ENCODE measurements around the gene EBF3. TPM values are rescaled to one million over a fixed set of nuclear protein-coding genes. Genes with fewer than 3 reads are reported as not detected.
A peak's percentile ranks its signal among the peaks of the same experiment; 100 is the strongest.

Gene EBF3
- total RNA-seq, 1 donor from 2014 or later = 0.53 TPM

DNA sequence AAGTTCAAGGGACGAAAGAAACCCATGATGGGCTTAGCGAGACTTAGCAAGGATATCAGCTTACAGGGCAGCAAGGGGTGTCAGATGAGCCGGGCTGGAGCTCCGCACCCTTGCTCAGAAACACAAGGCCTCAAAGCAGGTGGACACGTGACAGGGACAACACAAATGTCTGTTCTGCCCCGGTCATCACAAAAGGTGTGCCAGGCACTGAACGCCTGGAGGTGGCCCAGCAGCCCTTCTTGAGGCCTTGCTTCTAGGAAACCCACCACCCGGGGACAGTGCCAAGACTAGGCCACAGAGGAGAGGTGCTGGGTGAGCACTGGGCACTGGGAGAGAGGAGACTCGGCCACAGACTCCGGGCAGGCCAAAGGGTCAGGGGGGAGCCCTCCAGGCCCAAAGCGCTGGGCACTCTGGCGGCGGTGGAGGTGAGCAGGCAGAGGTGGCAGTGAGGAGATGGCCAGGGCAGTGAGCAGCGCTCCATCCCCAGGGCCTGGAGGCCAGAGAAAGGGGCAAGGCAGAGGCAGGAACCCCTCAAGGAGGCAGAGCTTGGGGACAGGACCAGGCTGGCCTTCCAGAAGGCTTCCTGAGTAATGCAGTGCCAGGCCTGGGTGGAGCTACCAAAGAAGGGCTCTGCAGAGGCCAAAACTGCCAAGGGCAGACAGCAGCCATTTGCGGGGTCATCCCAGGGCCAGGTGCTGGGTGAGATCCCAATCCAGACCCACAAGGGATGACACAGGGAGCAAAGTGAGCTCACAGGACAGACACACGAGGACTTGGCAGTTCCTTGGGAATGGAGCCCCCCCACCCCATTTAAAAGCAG is 22.7 kb downstream of the EBF3 start:
- peaks cover 20% of the 10 kb centered on the region for H3K27me3 ChIP-seq (ENCODE audit: low read depth)
- no peak for TF ChIP-seq CTCF (IDR thresholded peaks at IDR 0.05)
- H3K36me3 ChIP-seq = no peaks in the 10 kb centered on the region
- DNase-seq = no peak
- H3K9me3 ChIP-seq = no peaks in the 10 kb centered on the region
- H3K4me3 ChIP-seq = no peak overlapping the region
- no peak overlapping the region for H3K27ac ChIP-seq
- ATAC-seq = peak in 1 of 2 donors; percentile 9
- intact Hi-C loops (cut with DNase I) = no loop called here
- H3K4me1 ChIP-seq = no peaks in the 10 kb centered on the region

DNA sequence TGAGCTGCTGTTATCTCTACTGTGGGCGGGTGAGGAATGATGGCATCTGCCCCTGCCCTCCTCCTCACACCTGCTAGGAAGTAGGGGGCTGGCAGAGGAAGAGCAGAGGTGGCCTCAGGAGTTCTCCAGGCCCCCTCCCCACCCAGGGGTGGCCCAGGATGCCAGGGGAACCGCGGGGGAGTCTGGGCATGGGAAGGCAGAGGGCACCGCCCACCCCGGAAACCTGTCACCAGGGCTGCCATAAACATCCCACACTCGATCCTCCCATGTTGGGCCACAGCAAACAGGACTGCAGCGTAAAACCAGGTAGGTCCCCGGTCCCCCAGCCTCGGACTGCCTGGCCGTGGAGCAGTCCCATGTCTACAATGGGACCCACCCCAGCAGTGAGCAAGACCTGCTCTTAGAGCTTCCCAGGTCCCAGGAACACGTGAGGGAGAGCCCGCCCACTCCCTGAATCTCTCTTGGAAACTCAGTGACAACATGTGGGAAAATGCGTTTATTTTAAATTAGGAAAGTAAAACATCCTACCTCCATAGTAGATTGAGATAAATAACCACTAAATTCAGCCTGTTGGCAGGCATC is 23.4 kb downstream of the EBF3 start:
- TF ChIP-seq CTCF (IDR thresholded peaks at IDR 0.05) = no peak
- intact Hi-C loops (cut with DNase I) = no loop called here
- ATAC-seq (no peak), DNase-seq (no peak)
- no peaks in the 10 kb centered on the region for H3K36me3 ChIP-seq
- H3K9me3 ChIP-seq = no peaks in the 10 kb centered on the region
- no peak overlapping the region for H3K4me3 ChIP-seq
- no peak overlapping the region for H3K27ac ChIP-seq
- peaks cover 16% of the 10 kb centered on the region for H3K27me3 ChIP-seq (ENCODE audit: low read depth)
- H3K4me1 ChIP-seq = no peaks in the 10 kb centered on the region

DNA sequence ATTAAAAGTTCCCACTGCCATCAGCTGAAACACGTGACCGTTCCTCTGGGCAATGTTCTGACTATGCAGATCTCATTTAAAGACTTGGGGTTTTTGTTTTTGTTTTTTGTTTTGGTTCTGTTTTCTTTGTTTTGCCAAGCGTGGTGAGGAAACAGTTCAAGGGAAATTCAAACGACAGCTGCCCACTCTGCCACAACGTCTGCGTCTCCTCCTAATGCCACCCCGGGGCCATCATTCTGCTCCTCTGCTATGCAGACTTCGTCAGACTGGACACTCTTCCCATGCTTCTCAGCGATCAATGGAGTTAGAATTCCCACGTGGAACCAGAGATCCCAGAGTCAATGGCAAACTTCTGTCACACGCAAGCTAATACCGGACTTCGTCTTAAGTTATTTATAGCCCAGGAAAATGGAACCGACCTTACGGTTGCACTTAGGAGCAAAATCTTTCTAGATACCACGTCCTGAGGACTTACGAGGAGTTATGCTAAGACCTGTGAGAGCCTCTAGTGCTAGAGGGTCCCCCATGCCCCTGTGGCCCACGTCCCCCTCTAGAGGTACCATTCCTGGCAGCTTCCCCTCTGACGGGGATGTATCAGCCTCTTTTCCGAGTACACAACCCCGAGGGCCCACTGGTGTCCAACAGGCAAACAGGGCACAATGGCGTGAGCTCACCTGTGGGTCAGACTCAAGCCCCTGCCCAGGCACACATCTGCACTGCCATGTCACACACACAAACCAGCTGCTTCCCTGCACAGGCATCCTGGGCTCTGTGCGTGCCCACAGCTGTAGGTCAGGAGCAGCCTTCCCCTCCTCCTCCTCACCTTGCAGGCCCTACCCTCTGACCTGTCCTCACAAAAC is 24.4 kb downstream of the EBF3 start:
- intact Hi-C loops (cut with DNase I) = no loop called here
- peaks cover 10% of the 10 kb centered on the region for H3K27me3 ChIP-seq (ENCODE audit: low read depth)
- ATAC-seq (no peak), DNase-seq (no peak)
- no peaks in the 10 kb centered on the region for H3K4me1 ChIP-seq
- no peaks in the 10 kb centered on the region for H3K36me3 ChIP-seq
- no peak for TF ChIP-seq CTCF (IDR thresholded peaks at IDR 0.05)
- H3K4me3 ChIP-seq = no peak overlapping the region
- H3K27ac ChIP-seq = no peak overlapping the region
- no peaks in the 10 kb centered on the region for H3K9me3 ChIP-seq

GRCh38 chr10:129938460-129938859 is 25.6 kb downstream of the EBF3 start:
- H3K4me1 ChIP-seq = no peaks in the 10 kb centered on the region
- no peak for ATAC-seq
- no peak for DNase-seq
- H3K27ac ChIP-seq = no peak overlapping the region
- H3K36me3 ChIP-seq = no peaks in the 10 kb centered on the region
- no peak overlapping the region for H3K4me3 ChIP-seq
- TF ChIP-seq CTCF (IDR thresholded peaks at IDR 0.05) = no peak
- peaks cover under 1% of the 10 kb centered on the region for H3K27me3 ChIP-seq (ENCODE audit: low read depth)
- no peaks in the 10 kb centered on the region for H3K9me3 ChIP-seq
- intact Hi-C loops (cut with DNase I) = no loop called here

DNA sequence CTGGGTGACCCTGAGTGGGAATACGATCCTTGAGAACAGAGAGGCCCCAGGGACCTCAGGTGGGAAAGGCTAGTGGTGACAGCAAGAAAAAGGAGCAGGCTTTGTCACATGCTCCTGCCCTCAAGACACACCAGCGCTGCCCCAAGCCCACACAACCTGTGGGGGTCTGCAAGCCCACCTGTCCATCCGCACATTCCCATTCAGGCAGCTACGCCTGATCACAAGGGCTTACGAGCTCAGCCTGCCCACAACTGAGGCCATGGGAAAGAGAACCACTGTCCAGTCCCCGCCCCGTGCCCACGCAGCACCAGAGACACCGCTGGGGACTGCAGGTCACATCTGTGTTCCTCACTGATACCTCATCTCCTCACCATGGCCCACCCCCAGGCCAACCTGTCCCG is 26.7 kb downstream of the EBF3 start:
- TF ChIP-seq CTCF (IDR thresholded peaks at IDR 0.05) = no peak
- DNase-seq = no peak

More for the DNA sequence above, 26.7 kb downstream of the EBF3 start:
- Histone ChIP-seq H3K4me3 (no peak overlapping the region), H3K27ac (no peak overlapping the region), H3K9me3 (no peaks in the 10 kb centered on the region), H3K27me3 (ENCODE audit: low read depth) (no peaks in the 10 kb centered on the region), H3K36me3 (no peaks in the 10 kb centered on the region), H3K4me1 (no peaks in the 10 kb centered on the region)
- intact Hi-C loops (cut with DNase I) = no loop called here
- no peak for ATAC-seq

Data from lower lobe of right lung (tissue), 2 donors.